ENCODE results near the gene ATXN7L3.
A peak's percentile ranks its signal among the peaks of the same experiment; 100 is the strongest.

Gene ATXN7L3

GRCh38 chr17:44235583-44235936, 35.9 kb upstream of the ATXN7L3 start:
- H3K4me3 ChIP-seq (ENCODE audit: low read length) = no peak overlapping the region
- TF ChIP-seq, protein P1, sequence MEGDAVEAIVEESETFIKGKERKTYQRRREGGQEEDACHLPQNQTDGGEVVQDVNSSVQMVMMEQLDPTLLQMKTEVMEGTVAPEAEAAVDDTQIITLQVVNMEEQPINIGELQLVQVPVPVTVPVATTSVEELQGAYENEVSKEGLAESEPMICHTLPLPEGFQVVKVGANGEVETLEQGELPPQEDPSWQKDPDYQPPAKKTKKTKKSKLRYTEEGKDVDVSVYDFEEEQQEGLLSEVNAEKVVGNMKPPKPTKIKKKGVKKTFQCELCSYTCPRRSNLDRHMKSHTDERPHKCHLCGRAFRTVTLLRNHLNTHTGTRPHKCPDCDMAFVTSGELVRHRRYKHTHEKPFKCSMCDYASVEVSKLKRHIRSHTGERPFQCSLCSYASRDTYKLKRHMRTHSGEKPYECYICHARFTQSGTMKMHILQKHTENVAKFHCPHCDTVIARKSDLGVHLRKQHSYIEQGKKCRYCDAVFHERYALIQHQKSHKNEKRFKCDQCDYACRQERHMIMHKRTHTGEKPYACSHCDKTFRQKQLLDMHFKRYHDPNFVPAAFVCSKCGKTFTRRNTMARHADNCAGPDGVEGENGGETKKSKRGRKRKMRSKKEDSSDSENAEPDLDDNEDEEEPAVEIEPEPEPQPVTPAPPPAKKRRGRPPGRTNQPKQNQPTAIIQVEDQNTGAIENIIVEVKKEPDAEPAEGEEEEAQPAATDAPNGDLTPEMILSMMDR (conservative IDR thresholded peaks at IDR 0.05; ENCODE audit: low read length) = no peak
- DNase-seq (ENCODE audit: low read depth) = no peak

GRCh38 chr17:44233582-44233981, 33.9 kb upstream of the ATXN7L3 start:
- DNase-seq (ENCODE audit: low read depth) = no peak
- TF ChIP-seq, protein P1 (conservative IDR thresholded peaks at IDR 0.05; ENCODE audit: low read length) = no peak
- H3K4me3 ChIP-seq (ENCODE audit: low read length) = no peak overlapping the region

- no peak for DNase-seq (ENCODE audit: low read depth)
- TF ChIP-seq, protein P1 (conservative IDR thresholded peaks at IDR 0.05; ENCODE audit: low read length) = no peak
- H3K4me3 ChIP-seq (ENCODE audit: low read length) = no peak overlapping the region
These were observed 32.4 kb upstream of the ATXN7L3 start for GRCh38 chr17:44232061-44232460.

DNA sequence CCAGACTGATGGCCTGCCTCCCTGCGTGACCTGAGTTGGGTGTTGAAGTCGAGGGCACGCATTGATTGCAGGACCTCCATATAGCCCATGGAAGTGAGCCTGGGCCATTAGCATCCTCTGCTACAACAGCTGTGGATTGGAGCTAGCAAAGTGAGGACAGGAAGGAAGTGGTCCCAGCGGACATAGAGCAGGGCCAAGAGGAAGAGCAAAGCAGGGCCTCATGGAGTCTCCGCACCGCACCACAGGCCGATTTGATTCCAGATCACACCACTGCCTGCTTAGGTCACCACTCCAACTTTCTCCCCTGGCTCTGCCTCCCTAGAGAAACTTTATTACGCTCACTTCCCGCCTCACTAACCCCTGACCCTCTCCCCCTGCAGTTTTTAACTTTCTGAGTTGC, 30.5 kb upstream of the ATXN7L3 start:
- no peak overlapping the region for H3K4me3 ChIP-seq (ENCODE audit: low read length)
- TF ChIP-seq, protein P1 (conservative IDR thresholded peaks at IDR 0.05; ENCODE audit: low read length) = no peak
- DNase-seq (ENCODE audit: low read depth) = no peak

DNA sequence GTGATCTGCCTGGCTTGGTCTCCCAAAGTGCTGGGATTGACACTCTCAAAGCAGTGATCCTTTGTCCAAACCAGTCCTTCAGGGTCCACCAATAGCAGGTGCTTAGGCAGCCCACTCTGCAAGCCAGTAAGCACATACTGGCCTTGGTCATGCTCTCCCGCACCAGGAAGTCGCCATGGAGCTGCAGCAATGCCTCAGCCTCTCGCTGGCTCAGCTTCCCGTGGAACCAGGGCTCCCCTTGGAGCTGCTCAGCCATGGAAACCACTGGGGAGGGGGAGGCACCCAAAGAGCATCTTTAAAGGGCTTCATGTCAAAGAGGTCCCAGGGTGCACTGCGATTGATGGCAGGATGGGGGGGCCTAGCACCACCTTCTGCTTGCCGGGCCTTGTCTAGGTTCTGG, 29.4 kb upstream of the ATXN7L3 start:
- TF ChIP-seq, protein P1 (conservative IDR thresholded peaks at IDR 0.05; ENCODE audit: low read length) = no peak
- no peak overlapping the region for H3K4me3 ChIP-seq (ENCODE audit: low read length)
- no peak for DNase-seq (ENCODE audit: low read depth)

- DNase-seq (ENCODE audit: low read depth) = peak; percentile 85
- TF ChIP-seq, protein P1 (conservative IDR thresholded peaks at IDR 0.05; ENCODE audit: low read length) = no peak
These were observed 23.9 kb upstream of the ATXN7L3 start for GRCh38 chr17:44223541-44224071.

GRCh38 chr17:44222112-44222869, 22.6 kb upstream of the ATXN7L3 start:
- peak; percentile 81 for DNase-seq (ENCODE audit: low read depth)
- H3K4me3 ChIP-seq (ENCODE audit: low read length) = peak overlapping the region; percentile 80
- TF ChIP-seq, protein P1 (conservative IDR thresholded peaks at IDR 0.05; ENCODE audit: low read length) = peak; percentile 14

More at GRCh38 chr17:44223541-44224071, 23.9 kb upstream of the ATXN7L3 start:
- no peak overlapping the region; the same call in 1 of the 2 replicates for H3K4me3 ChIP-seq (ENCODE audit: low read length)

Measured in AG10803 (cell line).